ENCODE data around the gene RTKN.

The RTKN gene

DNA sequence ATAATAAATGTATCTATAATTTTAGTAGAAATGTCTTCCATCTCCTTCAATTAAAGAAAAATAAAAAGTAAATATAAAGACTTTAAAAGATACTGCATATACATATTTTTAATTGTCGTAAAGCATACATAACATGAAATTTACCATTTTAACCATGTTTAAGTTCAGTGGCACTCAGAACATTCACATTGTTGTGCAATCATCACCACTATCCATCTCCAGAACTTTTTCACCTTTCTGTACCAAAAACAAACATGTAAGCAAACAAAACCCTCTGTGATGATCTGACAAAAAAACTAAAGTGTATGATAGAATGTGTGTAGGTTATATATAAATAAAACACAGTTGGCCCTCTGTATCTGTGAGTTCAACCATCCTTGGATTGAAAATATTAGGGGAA lies 48.2 kb downstream of the RTKN start:
- DNase-seq (ENCODE audit: low spot score) = no peak
- Histone ChIP-seq H3K4me3 (no peak overlapping the region), H3K27ac (no peak overlapping the region)
- TF ChIP-seq, protein P1, sequence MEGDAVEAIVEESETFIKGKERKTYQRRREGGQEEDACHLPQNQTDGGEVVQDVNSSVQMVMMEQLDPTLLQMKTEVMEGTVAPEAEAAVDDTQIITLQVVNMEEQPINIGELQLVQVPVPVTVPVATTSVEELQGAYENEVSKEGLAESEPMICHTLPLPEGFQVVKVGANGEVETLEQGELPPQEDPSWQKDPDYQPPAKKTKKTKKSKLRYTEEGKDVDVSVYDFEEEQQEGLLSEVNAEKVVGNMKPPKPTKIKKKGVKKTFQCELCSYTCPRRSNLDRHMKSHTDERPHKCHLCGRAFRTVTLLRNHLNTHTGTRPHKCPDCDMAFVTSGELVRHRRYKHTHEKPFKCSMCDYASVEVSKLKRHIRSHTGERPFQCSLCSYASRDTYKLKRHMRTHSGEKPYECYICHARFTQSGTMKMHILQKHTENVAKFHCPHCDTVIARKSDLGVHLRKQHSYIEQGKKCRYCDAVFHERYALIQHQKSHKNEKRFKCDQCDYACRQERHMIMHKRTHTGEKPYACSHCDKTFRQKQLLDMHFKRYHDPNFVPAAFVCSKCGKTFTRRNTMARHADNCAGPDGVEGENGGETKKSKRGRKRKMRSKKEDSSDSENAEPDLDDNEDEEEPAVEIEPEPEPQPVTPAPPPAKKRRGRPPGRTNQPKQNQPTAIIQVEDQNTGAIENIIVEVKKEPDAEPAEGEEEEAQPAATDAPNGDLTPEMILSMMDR (IDR thresholded peaks at IDR 0.05) = no peak

DNA sequence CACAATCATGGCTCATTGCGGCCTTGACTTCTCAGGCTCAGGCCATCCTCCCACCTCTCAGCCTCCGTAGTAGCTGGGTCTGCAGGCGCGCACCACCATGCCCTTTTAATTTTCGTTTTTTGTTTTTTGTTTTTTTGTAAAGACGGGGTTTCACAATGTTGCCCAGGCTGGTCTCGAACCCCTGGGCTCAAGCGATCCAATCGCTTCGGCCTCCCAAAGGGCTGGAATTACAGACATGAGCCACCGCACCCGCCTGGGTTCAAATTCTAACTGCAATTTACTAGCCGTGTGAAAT lies 49.3 kb downstream of the RTKN start:
- Histone ChIP-seq H3K27ac (no peak overlapping the region), H3K4me3 (peak overlapping the region; percentile 99)
- TF ChIP-seq, protein P1 (IDR thresholded peaks at IDR 0.05) = no peak
- no peak for DNase-seq (ENCODE audit: low spot score)

DNA sequence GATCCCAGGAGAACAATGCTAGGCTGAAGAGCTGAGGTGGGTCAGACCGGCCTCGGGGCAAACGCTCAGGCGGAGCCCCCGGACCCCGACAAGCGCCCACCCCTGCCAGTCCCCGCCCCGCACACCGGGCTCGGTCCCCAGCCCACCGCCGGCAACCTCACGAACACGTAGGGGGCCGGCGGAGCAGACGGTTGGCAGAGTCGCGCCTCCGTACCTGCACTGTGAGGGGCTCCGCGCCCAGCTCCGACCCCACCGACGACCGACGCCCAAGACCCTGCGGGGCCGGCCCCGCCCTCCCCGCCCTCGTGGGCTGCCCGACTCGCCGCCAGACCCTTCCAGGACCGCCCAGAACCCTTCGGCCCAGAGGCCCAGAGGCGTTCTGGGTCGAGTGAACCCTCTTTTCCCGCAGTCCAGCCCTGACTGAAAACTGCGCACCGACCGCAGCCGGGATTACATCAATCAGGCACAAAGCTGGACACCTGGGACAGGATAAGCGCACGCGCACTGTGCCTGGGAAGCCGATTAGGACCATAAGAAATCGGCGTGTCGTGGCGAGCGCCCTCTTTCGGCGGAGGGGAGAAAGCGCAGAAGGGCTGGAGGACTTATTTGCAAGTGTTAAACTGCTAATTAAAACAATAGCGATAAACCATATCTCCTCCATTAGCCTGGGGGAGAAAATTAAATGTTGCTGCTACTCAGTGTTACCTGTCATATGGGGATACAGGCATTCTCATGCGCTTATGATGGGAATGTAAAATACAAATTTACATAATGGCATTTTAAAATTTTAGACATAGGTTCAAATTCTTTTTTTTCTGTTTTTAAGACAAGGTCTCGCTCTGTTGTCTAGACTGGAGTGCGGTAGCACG lies 49.9 kb downstream of the RTKN start:
- H3K27ac ChIP-seq = peak overlapping the region; percentile 82 to 94
- H3K4me3 ChIP-seq = peak overlapping the region; percentile 99
- TF ChIP-seq, protein P1 (IDR thresholded peaks at IDR 0.05) = peak; percentile 98
- peak; percentile 93 for DNase-seq (ENCODE audit: low spot score)

DNA sequence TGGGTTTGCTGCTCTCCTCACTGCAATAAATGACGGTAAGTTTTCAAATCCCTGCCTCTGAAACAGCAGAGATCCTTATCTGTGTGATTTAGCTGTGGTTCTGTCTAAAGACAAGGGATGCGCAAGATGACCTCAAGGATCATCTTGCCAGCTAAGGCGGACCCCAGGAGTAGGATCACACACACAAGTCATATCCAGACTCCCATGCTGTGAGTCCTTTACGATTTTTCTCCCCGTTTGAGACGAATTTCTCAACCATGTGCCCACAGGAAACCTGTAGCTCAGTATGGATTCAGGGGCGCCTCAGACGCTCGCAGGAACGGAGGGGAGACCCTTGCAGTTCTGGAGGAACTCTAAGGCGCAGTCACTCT lies 50.5 kb downstream of the RTKN start:
- peak overlapping the region; percentile 99 for H3K4me3 ChIP-seq
- TF ChIP-seq, protein P1 (IDR thresholded peaks at IDR 0.05) = no peak
- H3K27ac ChIP-seq = peak overlapping the region; percentile 82 to 94
- DNase-seq (ENCODE audit: low spot score) = no peak

DNA sequence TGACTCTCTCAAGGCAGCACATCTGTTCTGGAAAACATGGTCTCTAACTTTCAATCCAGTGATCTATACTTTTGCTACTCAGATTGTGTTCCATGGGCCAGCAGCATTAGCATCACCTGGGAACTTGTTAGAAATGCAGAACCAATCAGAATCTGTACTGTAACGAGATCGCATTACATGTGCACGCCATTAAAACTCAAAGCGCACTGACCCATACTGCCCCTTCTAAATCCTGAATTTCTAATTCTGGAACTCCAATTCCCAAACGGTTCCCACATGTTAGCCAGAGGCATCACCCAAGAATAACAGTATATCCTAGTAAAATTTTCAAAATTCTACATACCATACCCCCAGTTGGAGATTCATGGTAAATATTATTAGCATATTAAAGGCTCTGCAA lies 51.1 kb downstream of the RTKN start:
- TF ChIP-seq, protein P1 (IDR thresholded peaks at IDR 0.05) = no peak
- DNase-seq (ENCODE audit: low spot score) = no peak
- H3K4me3 ChIP-seq = peak overlapping the region; percentile 99
- no peak overlapping the region for H3K27ac ChIP-seq

DNA sequence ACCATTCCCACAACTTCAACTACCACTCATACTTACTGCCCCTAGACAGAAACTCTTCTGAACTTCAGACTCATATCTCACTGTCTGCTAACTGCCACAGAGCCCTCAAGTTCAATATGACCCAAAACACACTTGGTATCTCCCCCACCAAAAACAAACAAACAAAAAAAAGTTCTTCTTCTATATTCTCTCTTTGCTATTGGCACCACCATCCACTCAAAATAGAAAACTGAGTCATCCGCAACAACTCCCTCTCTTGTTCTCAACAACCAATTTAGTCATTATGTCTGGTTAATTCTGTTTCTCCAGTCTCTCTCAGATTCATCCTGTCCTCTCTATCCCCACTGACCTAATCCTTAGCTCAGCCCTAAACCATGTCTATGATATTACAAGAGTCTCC lies 54.4 kb downstream of the RTKN start:
- no peak overlapping the region for H3K4me3 ChIP-seq
- no peak for DNase-seq (ENCODE audit: low spot score)
- TF ChIP-seq, protein P1 (IDR thresholded peaks at IDR 0.05) = no peak
- H3K27ac ChIP-seq = peak overlapping the region in 1 of 2 donors; percentile 24

DNA sequence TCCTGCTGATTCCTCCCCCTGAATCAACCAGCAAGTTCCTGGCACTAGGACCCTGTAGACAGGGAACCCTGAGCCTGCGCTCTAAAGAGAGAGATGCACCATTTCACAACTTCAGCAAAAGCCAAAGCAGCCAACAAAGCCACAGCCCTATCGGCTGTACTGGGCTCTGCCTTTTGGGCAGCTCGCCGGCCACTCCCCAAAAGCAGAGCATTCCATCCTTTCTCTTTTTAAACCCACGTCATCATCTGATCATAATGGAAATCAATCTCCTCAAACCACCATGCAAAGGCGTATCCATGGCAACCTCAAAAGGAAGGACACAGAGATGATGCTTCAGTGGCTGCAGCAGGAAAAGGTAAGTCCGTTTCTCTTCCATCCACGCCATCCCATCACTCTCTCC lies 56.3 kb downstream of the RTKN start:
- TF ChIP-seq, protein P1 (IDR thresholded peaks at IDR 0.05) = no peak
- H3K27ac ChIP-seq = no peak overlapping the region
- no peak overlapping the region for H3K4me3 ChIP-seq
- no peak for DNase-seq (ENCODE audit: low spot score)

Measured in coronary artery (tissue), 2 donors.